Spinal cord (tissue), 10 donors: Measurements from ENCODE around the gene PHLDB1. TPM values are rescaled to one million over a fixed set of nuclear protein-coding genes. Genes with fewer than 3 reads are reported as not detected.
A peak's percentile ranks its signal among the peaks of the same experiment; 100 is the strongest.

Experiments
- DNase-seq, 6 donors: peaks; one replicate each; pipeline versions ENCODE4 v3.0.0 to v3.0.0-alpha.2; 2013 to 2015; ENCODE audit warnings: low spot score in 6 of 6, low read depth in 4 of 6
- H3K27ac ChIP-seq: one replicate; pipeline ENCODE4 v1.5.1; 2013; ENCODE audit warnings: low read depth, low read length, control low read depth
- H3K27me3 ChIP-seq: one replicate; pipeline ENCODE4 v1.6.1; 2013; ENCODE audit warnings: low read length; ENCODE audit not compliant: control insufficient read depth, insufficient read depth
- H3K36me3 ChIP-seq: one replicate; pipeline ENCODE4 v1.6.1; 2013; ENCODE audit warnings: low read length; ENCODE audit not compliant: control insufficient read depth, insufficient read depth
- H3K4me1 ChIP-seq: one replicate; pipeline ENCODE4 v1.6.1; 2013; ENCODE audit warnings: low read length; ENCODE audit not compliant: control insufficient read depth, insufficient read depth
- H3K4me3 ChIP-seq: one replicate; pipeline ENCODE4 v1.5.1; 2013; ENCODE audit warnings: low read depth, low read length, control low read depth
- H3K9me3 ChIP-seq: one replicate; pipeline ENCODE4 v1.6.1; 2013; ENCODE audit warnings: low read length; ENCODE audit not compliant: control insufficient read depth, insufficient read depth
- WGBS: methylation state at CpG from one replicate; pipeline ENCODE4 v1.1.5; 2013; ENCODE audit warnings: missing lambda C conversion rate; ENCODE audit not compliant: insufficient coverage; 5-methylcytosine and 5-hydroxymethylcytosine counted together
- polyA plus RNA-seq, 2 donors: library from polyadenylated mRNA; unstranded; fragments of 120-200 nt; gene quantifications; one replicate each; pipeline ENCODE4 v1.2.1, GENCODE V29; 2013; ENCODE audit not compliant: insufficient read length in 2 of 2
- total RNA-seq, 2 donors: library from RNA; depleted of rRNA in 1 of 2; stranded (reverse); fragments of 120-200 nt in 1 of 2; fragments of >200 nt in 1 of 2; gene quantifications; one replicate each; pipeline versions ENCODE4 v1.2.3 to v1.2.4, GENCODE V29; 2013 to 2014
- donor health status: healthy.

PHLDB1 gene
- total and polyA plus RNA-seq, 4 donors, result 61.3 to 205 (median 115) TPM

- WGBS, result 48% methylated on average over 10 of the region's 13 CpGs
- Histone ChIP-seq H3K27me3 (no peaks in the 10 kb centered on the region), H3K4me1 (peaks cover 31% of the 10 kb centered on the region), H3K36me3 (peaks cover 86% of the 10 kb centered on the region), H3K4me3 (no peak overlapping the region), H3K27ac (no peak overlapping the region), H3K9me3 (no peaks in the 10 kb centered on the region)
- peak in 1 of 6 donors; percentile 23 for DNase-seq
These were observed 21.0 kb downstream of the PHLDB1 start for GRCh38 chr11:118628432-118628831.

- DNase-seq, result no peak
- Histone ChIP-seq H3K36me3 (peaks cover 92% of the 10 kb centered on the region), H3K4me3 (no peak overlapping the region), H3K27me3 (no peaks in the 10 kb centered on the region), H3K9me3 (no peaks in the 10 kb centered on the region), H3K27ac (no peak overlapping the region), H3K4me1 (peaks cover 34% of the 10 kb centered on the region)
- WGBS, result 48% methylated on average over 4 of the region's 5 CpGs
These were observed 21.6 kb downstream of the PHLDB1 start for GRCh38 chr11:118628861-118629549.

GRCh38 chr11:118629761-118630661, 22.6 kb downstream of the PHLDB1 start:
- Histone ChIP-seq H3K9me3 (no peaks in the 10 kb centered on the region), H3K27me3 (no peaks in the 10 kb centered on the region), H3K4me3 (no peak overlapping the region), H3K36me3 (peaks cover 96% of the 10 kb centered on the region), H3K27ac (no peak overlapping the region), H3K4me1 (peaks cover 40% of the 10 kb centered on the region)
- DNase-seq, result no peak
- WGBS, result 91% methylated on average over 3 of the region's 6 CpGs

- H3K27ac ChIP-seq, result no peak overlapping the region
- H3K36me3 ChIP-seq, result peaks cover 96% of the 10 kb centered on the region
- peaks cover 41% of the 10 kb centered on the region for H3K4me1 ChIP-seq
- no peak overlapping the region for H3K4me3 ChIP-seq
- no peak for DNase-seq
- H3K9me3 ChIP-seq, result no peaks in the 10 kb centered on the region
- 95% methylated on average over 12 of the region's 14 CpGs for WGBS
- no peaks in the 10 kb centered on the region for H3K27me3 ChIP-seq
These were observed 23.9 kb downstream of the PHLDB1 start for GRCh38 chr11:118631142-118631909.

- peaks cover 37% of the 10 kb centered on the region for H3K4me1 ChIP-seq
These were observed 25.3 kb downstream of the PHLDB1 start for GRCh38 chr11:118632577-118633318.

GRCh38 chr11:118633319-118633690, 25.9 kb downstream of the PHLDB1 start:
- no CpG with 5 or more reads among the region's 1 CpG for WGBS
- no peak overlapping the region for H3K27ac ChIP-seq

More at GRCh38 chr11:118632577-118633318, 25.3 kb downstream of the PHLDB1 start:
- DNase-seq, result no peak
- Histone ChIP-seq H3K36me3 (peaks cover 97% of the 10 kb centered on the region), H3K27me3 (no peaks in the 10 kb centered on the region), H3K9me3 (no peaks in the 10 kb centered on the region), H3K27ac (no peak overlapping the region), H3K4me3 (no peak overlapping the region)
- 85% methylated on average over 7 of the region's 9 CpGs for WGBS

GRCh38 chr11:118633979-118634378, 26.6 kb downstream of the PHLDB1 start:
- 43% methylated on average over 1 of the region's 4 CpGs for WGBS
- no peaks in the 10 kb centered on the region for H3K27me3 ChIP-seq
- no peaks in the 10 kb centered on the region for H3K9me3 ChIP-seq
- DNase-seq, result no peak
- peak overlapping the region; percentile 84 for H3K27ac ChIP-seq
- H3K36me3 ChIP-seq, result peaks cover 97% of the 10 kb centered on the region
- H3K4me1 ChIP-seq, result peaks cover 27% of the 10 kb centered on the region
- no peak overlapping the region for H3K4me3 ChIP-seq

More at GRCh38 chr11:118633319-118633690, 25.9 kb downstream of the PHLDB1 start:
- no peak for DNase-seq
- peaks cover 97% of the 10 kb centered on the region for H3K36me3 ChIP-seq
- H3K4me1 ChIP-seq, result peaks cover 31% of the 10 kb centered on the region
- H3K9me3 ChIP-seq, result no peaks in the 10 kb centered on the region
- no peaks in the 10 kb centered on the region for H3K27me3 ChIP-seq
- no peak overlapping the region for H3K4me3 ChIP-seq

GRCh38 chr11:118634431-118635236, 27.2 kb downstream of the PHLDB1 start:
- Histone ChIP-seq H3K9me3 (no peaks in the 10 kb centered on the region), H3K27ac (peak overlapping the region; percentile 84), H3K36me3 (peaks cover 97% of the 10 kb centered on the region), H3K4me3 (no peak overlapping the region), H3K27me3 (no peaks in the 10 kb centered on the region), H3K4me1 (peaks cover 23% of the 10 kb centered on the region)
- WGBS, result 23% methylated on average over 20 of the region's 41 CpGs
- DNase-seq, result peak in 2 of 6 donors; percentile 64 to 87
